ENCODE data around the gene RPE65. TPM values are rescaled to one million over a fixed set of nuclear protein-coding genes. Genes with fewer than 3 reads are reported as not detected.

Gene RPE65
- total RNA-seq, 1 donor: not detected

DNA sequence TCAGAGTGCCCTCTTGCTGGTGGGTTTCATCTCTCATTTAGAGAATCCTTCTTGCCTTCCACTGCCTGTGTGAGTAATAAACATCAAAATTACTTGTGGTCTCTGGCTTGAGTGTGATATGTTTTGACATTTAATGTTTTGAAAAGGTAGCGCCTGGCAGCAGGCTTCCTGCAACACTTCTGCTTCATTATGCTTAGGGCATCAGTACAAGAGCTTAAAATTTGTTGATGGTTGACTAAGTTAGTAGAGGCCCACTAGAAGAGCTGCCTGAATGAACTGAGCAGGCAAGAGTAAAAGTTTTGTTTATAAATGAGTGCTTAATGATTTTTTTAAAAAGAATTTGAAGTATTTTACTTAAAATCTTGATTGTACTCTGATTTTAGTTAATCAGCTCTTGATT, 6.4 kb upstream of the RPE65 start:
- Histone ChIP-seq H3K27ac (ENCODE audit: low read depth, low read length) (no peak overlapping the region), H3K79me2 (ENCODE audit: insufficient read depth, low read length) (no peaks in the 10 kb centered on the region), H3K4me3 (ENCODE audit: insufficient read depth, low read length) (no peak overlapping the region), H4K20me1 (ENCODE audit: insufficient read depth, low read length) (no peaks in the 10 kb centered on the region), H3K4me2 (ENCODE audit: insufficient read depth, low read length) (no peak overlapping the region), H3K27me3 (ENCODE audit: insufficient read depth, low read length) (no peaks in the 10 kb centered on the region), H3K36me3 (ENCODE audit: insufficient read depth, low read length) (no peaks in the 10 kb centered on the region), H3K4me1 (ENCODE audit: insufficient read depth, low read length) (no peaks in the 10 kb centered on the region), H2AFZ (ENCODE audit: low read length) (no peak overlapping the region), H3K9me3 (ENCODE audit: low read depth, low read length) (no peaks in the 10 kb centered on the region)
- TF ChIP-seq, protein P1, sequence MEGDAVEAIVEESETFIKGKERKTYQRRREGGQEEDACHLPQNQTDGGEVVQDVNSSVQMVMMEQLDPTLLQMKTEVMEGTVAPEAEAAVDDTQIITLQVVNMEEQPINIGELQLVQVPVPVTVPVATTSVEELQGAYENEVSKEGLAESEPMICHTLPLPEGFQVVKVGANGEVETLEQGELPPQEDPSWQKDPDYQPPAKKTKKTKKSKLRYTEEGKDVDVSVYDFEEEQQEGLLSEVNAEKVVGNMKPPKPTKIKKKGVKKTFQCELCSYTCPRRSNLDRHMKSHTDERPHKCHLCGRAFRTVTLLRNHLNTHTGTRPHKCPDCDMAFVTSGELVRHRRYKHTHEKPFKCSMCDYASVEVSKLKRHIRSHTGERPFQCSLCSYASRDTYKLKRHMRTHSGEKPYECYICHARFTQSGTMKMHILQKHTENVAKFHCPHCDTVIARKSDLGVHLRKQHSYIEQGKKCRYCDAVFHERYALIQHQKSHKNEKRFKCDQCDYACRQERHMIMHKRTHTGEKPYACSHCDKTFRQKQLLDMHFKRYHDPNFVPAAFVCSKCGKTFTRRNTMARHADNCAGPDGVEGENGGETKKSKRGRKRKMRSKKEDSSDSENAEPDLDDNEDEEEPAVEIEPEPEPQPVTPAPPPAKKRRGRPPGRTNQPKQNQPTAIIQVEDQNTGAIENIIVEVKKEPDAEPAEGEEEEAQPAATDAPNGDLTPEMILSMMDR (IDR thresholded peaks at IDR 0.05; ENCODE audit: extremely low read depth, low read depth, low read length): no peak
- DNase-seq (ENCODE audit: insufficient read length, low spot score, missing footprints): no peak

DNA sequence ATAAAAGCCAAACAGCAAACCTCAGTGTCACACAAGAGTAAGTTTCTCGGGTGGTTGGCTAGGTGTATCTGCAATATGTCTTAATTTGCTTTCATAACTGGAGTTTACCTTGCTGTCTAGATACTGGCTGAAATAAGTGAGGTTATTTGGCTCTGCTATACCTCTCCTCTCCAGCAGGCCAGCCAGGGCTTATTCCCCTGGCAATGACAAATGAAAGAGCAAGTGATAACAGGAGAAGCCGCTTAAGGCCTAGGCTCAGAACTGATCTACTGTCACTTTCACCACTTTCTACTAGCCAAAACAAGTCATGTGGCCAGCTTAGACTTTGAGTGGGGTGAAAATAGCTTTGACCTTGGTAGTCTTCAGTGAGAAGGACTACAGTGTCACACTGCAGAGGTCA, 4.8 kb upstream of the RPE65 start:
- TF ChIP-seq, protein P1 (IDR thresholded peaks at IDR 0.05; ENCODE audit: extremely low read depth, low read depth, low read length): no peak

DNA sequence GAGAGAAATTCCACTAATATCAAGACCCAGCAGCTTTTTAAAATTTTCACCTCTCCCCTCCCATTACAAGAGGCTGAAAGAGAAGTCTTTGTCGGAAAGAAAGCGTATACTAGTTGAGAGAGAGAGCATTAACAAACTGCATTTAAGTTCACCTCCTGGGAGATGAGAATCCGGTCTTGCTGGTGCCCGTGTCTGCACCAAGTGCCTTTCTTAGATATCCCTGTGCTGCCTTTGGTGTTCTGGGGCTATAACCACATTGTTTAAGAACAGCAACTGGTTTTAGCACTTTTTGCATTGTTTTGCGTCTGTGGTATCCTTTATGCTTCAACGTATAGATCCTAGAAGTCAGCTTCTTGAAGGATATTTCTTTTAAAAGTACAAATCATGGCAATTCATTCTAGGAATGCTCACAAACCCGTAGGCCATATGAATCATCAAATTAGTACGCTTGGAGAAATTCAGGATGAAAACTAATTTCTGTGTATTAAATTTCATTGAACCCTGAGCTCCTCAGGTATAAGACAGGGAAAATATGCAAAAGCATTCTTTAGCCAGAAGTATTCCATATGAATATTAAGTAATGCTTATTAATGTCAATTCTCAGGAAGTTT, 3.4 kb upstream of the RPE65 start:
- H3K27ac ChIP-seq (ENCODE audit: low read depth, low read length): no peak overlapping the region
- TF ChIP-seq, protein P1 (IDR thresholded peaks at IDR 0.05; ENCODE audit: extremely low read depth, low read depth, low read length): no peak
- no peaks in the 10 kb centered on the region for H3K79me2 ChIP-seq (ENCODE audit: insufficient read depth, low read length)
- H3K36me3 ChIP-seq (ENCODE audit: insufficient read depth, low read length): no peaks in the 10 kb centered on the region
- no peaks in the 10 kb centered on the region for H3K9me3 ChIP-seq (ENCODE audit: low read depth, low read length)
- no peak overlapping the region for H2AFZ ChIP-seq (ENCODE audit: low read length)
- no peak overlapping the region for H3K4me3 ChIP-seq (ENCODE audit: insufficient read depth, low read length)
- H3K4me1 ChIP-seq (ENCODE audit: insufficient read depth, low read length): no peaks in the 10 kb centered on the region
- no peak overlapping the region for H3K4me2 ChIP-seq (ENCODE audit: insufficient read depth, low read length)
- no peak for DNase-seq (ENCODE audit: insufficient read length, low spot score, missing footprints)
- no peaks in the 10 kb centered on the region for H3K27me3 ChIP-seq (ENCODE audit: insufficient read depth, low read length)
- no peaks in the 10 kb centered on the region for H4K20me1 ChIP-seq (ENCODE audit: insufficient read depth, low read length)

More for the DNA sequence above, 4.8 kb upstream of the RPE65 start:
- no peaks in the 10 kb centered on the region for H3K27me3 ChIP-seq (ENCODE audit: insufficient read depth, low read length)
- no peaks in the 10 kb centered on the region for H3K9me3 ChIP-seq (ENCODE audit: low read depth, low read length)
- no peak for DNase-seq (ENCODE audit: insufficient read length, low spot score, missing footprints)
- H3K4me1 ChIP-seq (ENCODE audit: insufficient read depth, low read length): no peaks in the 10 kb centered on the region
- H3K4me3 ChIP-seq (ENCODE audit: insufficient read depth, low read length): no peak overlapping the region
- H3K4me2 ChIP-seq (ENCODE audit: insufficient read depth, low read length): no peak overlapping the region
- H2AFZ ChIP-seq (ENCODE audit: low read length): no peak overlapping the region
- H4K20me1 ChIP-seq (ENCODE audit: insufficient read depth, low read length): no peaks in the 10 kb centered on the region
- H3K79me2 ChIP-seq (ENCODE audit: insufficient read depth, low read length): no peaks in the 10 kb centered on the region
- no peak overlapping the region for H3K27ac ChIP-seq (ENCODE audit: low read depth, low read length)
- no peaks in the 10 kb centered on the region for H3K36me3 ChIP-seq (ENCODE audit: insufficient read depth, low read length)

DNA sequence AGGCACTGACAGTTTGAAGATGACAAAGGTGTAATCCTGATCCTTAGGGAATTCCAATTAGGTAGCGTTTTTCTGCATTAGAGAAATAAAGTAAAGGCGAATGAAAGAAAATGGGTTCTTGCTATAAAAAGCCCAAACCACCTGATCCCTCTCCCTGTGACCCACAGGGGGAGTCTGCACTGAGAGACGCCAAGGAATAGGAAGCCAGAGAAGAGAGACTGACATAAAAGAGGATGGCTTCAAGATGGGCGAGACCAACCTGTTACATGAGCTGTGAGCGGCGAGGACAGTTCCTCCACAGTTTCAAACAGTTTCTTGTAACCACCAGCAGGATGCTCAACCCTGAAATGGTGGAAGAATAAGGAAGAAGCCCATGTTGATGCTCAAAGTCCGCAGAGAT, 1.4 kb downstream of the RPE65 start:
- Histone ChIP-seq H3K9me3 (ENCODE audit: low read depth, low read length) (no peaks in the 10 kb centered on the region), H3K4me3 (ENCODE audit: insufficient read depth, low read length) (no peak overlapping the region), H2AFZ (ENCODE audit: low read length) (no peak overlapping the region), H3K27ac (ENCODE audit: low read depth, low read length) (no peak overlapping the region), H3K4me2 (ENCODE audit: insufficient read depth, low read length) (no peak overlapping the region), H3K27me3 (ENCODE audit: insufficient read depth, low read length) (peaks cover 9% of the 10 kb centered on the region), H3K4me1 (ENCODE audit: insufficient read depth, low read length) (no peaks in the 10 kb centered on the region), H4K20me1 (ENCODE audit: insufficient read depth, low read length) (no peaks in the 10 kb centered on the region), H3K36me3 (ENCODE audit: insufficient read depth, low read length) (no peaks in the 10 kb centered on the region), H3K79me2 (ENCODE audit: insufficient read depth, low read length) (no peaks in the 10 kb centered on the region)
- TF ChIP-seq, protein P1 (IDR thresholded peaks at IDR 0.05; ENCODE audit: extremely low read depth, low read depth, low read length): no peak
- peak; percentile 9 for DNase-seq (ENCODE audit: insufficient read length, low spot score, missing footprints)
